H9 (cell line): ENCODE measurements around the gene P4HTM. TPM values are rescaled to one million over a fixed set of nuclear protein-coding genes. Genes with fewer than 3 reads are reported as not detected.

ENCODE experiments used
- DNase-seq: peaks from one replicate; pipeline ENCODE4 v3.0.0-alpha.2; 2017
- H2AFZ ChIP-seq: one replicate; pipeline ENCODE4 v1.6.1; 2013; ENCODE audit warnings: mild to moderate bottlenecking, low read length, control low read depth, moderate library complexity
- H2AK5ac ChIP-seq: 2 replicates; pipeline ENCODE4 v1.6.1; 2013; ENCODE audit warnings: low read length, control low read depth, mixed read lengths; ENCODE audit not compliant: insufficient read length
- H2BK120ac ChIP-seq: one replicate; pipeline ENCODE4 v1.6.1; 2013; ENCODE audit warnings: low read depth, mild to moderate bottlenecking, low read length, control low read depth, inconsistent platforms; ENCODE audit not compliant: poor library complexity, severe bottlenecking
- H2BK12ac ChIP-seq: 2 replicates; pipeline ENCODE4 v1.6.1; 2013; ENCODE audit warnings: low read length, control low read depth, mixed read lengths, low read depth; ENCODE audit not compliant: insufficient read length
- H2BK15ac ChIP-seq: 2 replicates; pipeline ENCODE4 v1.6.1; 2013; ENCODE audit warnings: low read depth, low read length, control low read depth
- H2BK20ac ChIP-seq: one replicate; pipeline ENCODE4 v1.6.1; 2013; ENCODE audit warnings: low read depth, mild to moderate bottlenecking, low read length, control low read depth, inconsistent platforms; ENCODE audit not compliant: poor library complexity, severe bottlenecking
- H2BK5ac ChIP-seq: 2 replicates; pipeline ENCODE4 v1.6.1; 2013; ENCODE audit warnings: low read length, control low read depth, mixed read lengths; ENCODE audit not compliant: insufficient read length
- H3K14ac ChIP-seq: 2 replicates; pipeline ENCODE4 v1.6.1; 2013; ENCODE audit warnings: low read length, control low read depth; ENCODE audit not compliant: insufficient read depth
- H3K18ac ChIP-seq: 2 replicates; pipeline ENCODE4 v1.6.1; 2013; ENCODE audit warnings: low read depth, mild to moderate bottlenecking, mixed read lengths, low read length, control low read depth; ENCODE audit not compliant: insufficient read length
- H3K23ac ChIP-seq: 2 replicates; pipeline ENCODE4 v1.6.1; 2013; ENCODE audit warnings: low read length, control low read depth, mixed read lengths, low read depth; ENCODE audit not compliant: insufficient read length
- H3K23me2 ChIP-seq: 2 replicates; pipeline ENCODE4 v1.6.1; 2013; ENCODE audit warnings: low read depth, mild to moderate bottlenecking, mixed read lengths, low read length, control low read depth; ENCODE audit not compliant: insufficient read length, poor library complexity, severe bottlenecking
- H3K27ac ChIP-seq: 2 replicates; pipeline ENCODE4 v1.5.1; 2013; ENCODE audit warnings: low read length, control low read depth, mixed read lengths, low read depth; ENCODE audit not compliant: insufficient read length
- H3K27me3 ChIP-seq: 2 replicates; pipeline ENCODE4 v1.6.1; 2013; ENCODE audit warnings: low read length, control low read depth, inconsistent platforms; ENCODE audit not compliant: insufficient read depth
- H3K4ac ChIP-seq: 2 replicates; pipeline ENCODE4 v1.6.1; 2013; ENCODE audit warnings: low read depth, mild to moderate bottlenecking, control low read depth, inconsistent platforms, low read length, moderate library complexity
- H3K4me1 ChIP-seq: 2 replicates; pipeline ENCODE4 v1.6.1; 2013; ENCODE audit warnings: low read length, control low read depth, inconsistent platforms; ENCODE audit not compliant: insufficient read depth
- H3K4me2 ChIP-seq: 2 replicates; pipeline ENCODE4 v1.6.1; 2013; ENCODE audit warnings: low read length, control low read depth, mixed read lengths; ENCODE audit not compliant: insufficient read length, insufficient read depth
- H3K56ac ChIP-seq: 2 replicates; pipeline ENCODE4 v1.6.1; 2013; ENCODE audit warnings: low read depth, mild to moderate bottlenecking, mixed read lengths, low read length, control low read depth; ENCODE audit not compliant: insufficient read length
- H3K79me1 ChIP-seq: 2 replicates; pipeline ENCODE4 v1.6.1; 2013; ENCODE audit warnings: low read depth, mild to moderate bottlenecking, moderate library complexity, low read length, control low read depth, inconsistent platforms; ENCODE audit not compliant: insufficient read depth, poor library complexity, severe bottlenecking
- H3K79me2 ChIP-seq: 2 replicates; pipeline ENCODE4 v1.6.1; 2013; ENCODE audit warnings: low read length, control low read depth, inconsistent platforms; ENCODE audit not compliant: insufficient read depth
- H3K9ac ChIP-seq: 2 replicates; pipeline ENCODE4 v1.6.1; 2013; ENCODE audit warnings: low read length, control low read depth, mixed read lengths; ENCODE audit not compliant: insufficient read length; ENCODE audit errors: extremely low read depth
- H3K9me3 ChIP-seq: one replicate; pipeline ENCODE4 v1.6.1; 2013; ENCODE audit warnings: low read depth, low read length, inconsistent platforms; ENCODE audit not compliant: control insufficient read depth
- H3T11ph ChIP-seq: one replicate; pipeline ENCODE4 v1.6.1; 2013; ENCODE audit warnings: mild to moderate bottlenecking, low read length, control low read depth, inconsistent platforms
- H4K20me1 ChIP-seq: one replicate; pipeline ENCODE4 v1.6.1; 2013; ENCODE audit not compliant: control insufficient read depth, insufficient read length, insufficient read depth
- H4K5ac ChIP-seq: 2 replicates; pipeline ENCODE4 v1.6.1; 2013; ENCODE audit warnings: low read depth, mild to moderate bottlenecking, mixed read lengths, low read length, control low read depth; ENCODE audit not compliant: insufficient read length
- H4K8ac ChIP-seq: replicated peaks from 2 replicates; pipeline ENCODE4 v1.6.1; 2013; ENCODE audit warnings: low read length, control low read depth, mixed read lengths, low read depth; ENCODE audit not compliant: insufficient read length
- H4K91ac ChIP-seq: 2 replicates; pipeline ENCODE4 v1.6.1; 2013; ENCODE audit warnings: low read depth, mild to moderate bottlenecking, moderate library complexity, mixed read lengths, low read length, control low read depth; ENCODE audit not compliant: insufficient read length
- H3K27ac Mint-ChIP-seq, 3 experiments: 2 replicates in 2 of 3; 3 replicates in 1 of 3; pipeline ENCODE4 v1.8.0; 2020 to 2021; ENCODE audit warnings: mixed read lengths in 3 of 3, mild to moderate bottlenecking in 1 of 3, moderate library complexity in 1 of 3
- H3K27me3 Mint-ChIP-seq: 2 replicates; pipeline ENCODE4 v1.8.0; 2021; ENCODE audit warnings: low read depth, mild to moderate bottlenecking, moderate library complexity, mixed read lengths
- H3K36me3 Mint-ChIP-seq, 3 experiments: 2 replicates in 2 of 3; 3 replicates in 1 of 3; pipeline ENCODE4 v1.8.0; 2020 to 2021; ENCODE audit warnings: low read depth in 3 of 3, mixed read lengths in 3 of 3; ENCODE audit not compliant: insufficient read depth in 1 of 3
- H3K4me1 Mint-ChIP-seq, 2 experiments: 2 replicates each; pipeline ENCODE4 v1.8.0; 2020; ENCODE audit warnings: mixed read lengths in 2 of 2
- H3K4me3 Mint-ChIP-seq, 2 experiments: 2 replicates in 1 of 2; 3 replicates in 1 of 2; pipeline ENCODE4 v1.8.0; 2020 to 2021; ENCODE audit warnings: mild to moderate bottlenecking in 2 of 2, mixed read lengths in 2 of 2, moderate library complexity in 1 of 2
- H3K9me3 Mint-ChIP-seq, 2 experiments: 2 replicates in 1 of 2; 3 replicates in 1 of 2; pipeline ENCODE4 v1.8.0; 2020; ENCODE audit warnings: mild to moderate bottlenecking in 2 of 2, mixed read lengths in 2 of 2, moderate library complexity in 1 of 2
- CTCF ChIP-seq: fragments of 200-600 bp; sonication (generic); conservative IDR thresholded peaks from 3 replicates; pipeline ENCODE4 v1.8.0; 2021; ENCODE audit warnings: antibody characterized with exemption, mild to moderate bottlenecking
- WGBS: extraction: QIAGEN DNeasy Blood & Tissue Kit; methylation state at CpG from one replicate; pipeline ENCODE4 v1.1.7; 2013; ENCODE audit warnings: missing lambda C conversion rate, low lambda C conversion rate, mixed read lengths; ENCODE audit not compliant: insufficient read length; ENCODE audit errors: extremely low coverage; 5-methylcytosine and 5-hydroxymethylcytosine counted together
- total RNA-seq: library from RNA; stranded (reverse); gene quantifications from 2 replicates; pipeline ENCODE4 v1.2.1, GENCODE V29; 2021

P4HTM gene
- total RNA-seq, 1 experiment from 2014 or later, result 36.0 TPM

- H2BK5ac ChIP-seq, result no peak overlapping the region
- peak overlapping the region; percentile 31 for H3K9ac ChIP-seq
Observed at GRCh38 chr3:48989126-48989795, 780 bp upstream of the P4HTM start.

More at GRCh38 chr3:48989126-48989795, 780 bp upstream of the P4HTM start:
- H3K27me3 Mint-ChIP-seq, result no peaks in the 10 kb centered on the region; the same call in 1 of the 2 replicates
- H2AK5ac ChIP-seq, result no peak overlapping the region
- peak overlapping the region; percentile 86 to 97 (median 91); a peak in 5 of 7 replicates for H3K27ac Mint-ChIP-seq
- H3K56ac ChIP-seq, result no peak overlapping the region
- TF ChIP-seq CTCF, result no peak
- H4K5ac ChIP-seq, result no peak overlapping the region
- no peak overlapping the region for H3K23ac ChIP-seq
- no peaks in the 10 kb centered on the region for H3K9me3 Mint-ChIP-seq
- peaks cover 11% of the 10 kb centered on the region; the same call in 1 of the 2 replicates for H3K4me1 ChIP-seq
- H3K27me3 ChIP-seq, result no peaks in the 10 kb centered on the region
- H4K91ac ChIP-seq, result no peak overlapping the region
- H2BK120ac ChIP-seq, result no peak overlapping the region
- H2BK15ac ChIP-seq, result no peak overlapping the region
- H3K14ac ChIP-seq, result peak overlapping the region; percentile 49; the same call in 1 of the 2 replicates
- no peak for DNase-seq
- no peak overlapping the region for H2BK20ac ChIP-seq
- H3K79me1 ChIP-seq, result no peaks in the 10 kb centered on the region
- no peaks in the 10 kb centered on the region for H4K20me1 ChIP-seq
- no peak overlapping the region for H4K8ac ChIP-seq
- H3K36me3 Mint-ChIP-seq, result peaks cover 6 to 33% (median 11%) of the 10 kb centered on the region in 3 experiments
- no peaks in the 10 kb centered on the region; the same call in 1 of the 2 replicates for H3K79me2 ChIP-seq
- H3T11ph ChIP-seq, result no peak overlapping the region
- peak overlapping the region; percentile 88 to 94 for H3K4me3 Mint-ChIP-seq
- no peak overlapping the region for H2AFZ ChIP-seq
- H3K27ac ChIP-seq, result no peak overlapping the region
- H3K4me2 ChIP-seq, result peak overlapping the region; percentile 90
- peaks cover 21% of the 10 kb centered on the region for H3K23me2 ChIP-seq
- H3K4ac ChIP-seq, result no peak overlapping the region
- H3K18ac ChIP-seq, result peak overlapping the region; percentile 81
- no peaks in the 10 kb centered on the region for H3K9me3 ChIP-seq
- no peak overlapping the region for H2BK12ac ChIP-seq
- H3K4me1 Mint-ChIP-seq, result peaks cover 20% of the 10 kb centered on the region in 2 experiments
- no CpG with 5 or more reads among the region's 21 CpGs for WGBS
